Measurements from ENCODE around the gene RANBP17.

DNA sequence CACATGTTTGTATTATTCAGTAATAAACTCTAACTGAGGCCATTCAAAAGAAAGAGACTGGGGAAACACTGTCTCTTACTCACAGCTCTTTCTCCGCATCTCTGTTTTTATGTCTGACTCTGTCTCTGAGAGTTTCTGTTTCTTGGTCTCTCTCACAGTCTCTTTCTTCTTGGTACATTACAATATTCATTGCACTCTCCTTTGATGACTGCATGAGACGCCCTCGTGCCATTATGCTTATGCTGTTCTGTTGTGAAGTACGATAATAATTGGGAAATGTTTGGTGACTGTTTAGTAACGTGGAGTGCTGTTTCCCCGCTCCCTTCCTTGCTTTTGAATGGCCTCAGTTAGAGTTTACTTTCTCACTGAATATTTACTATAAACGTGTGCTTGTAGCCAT is 421.9 kb downstream of the RANBP17 start:
- TF ChIP-seq, protein P1, sequence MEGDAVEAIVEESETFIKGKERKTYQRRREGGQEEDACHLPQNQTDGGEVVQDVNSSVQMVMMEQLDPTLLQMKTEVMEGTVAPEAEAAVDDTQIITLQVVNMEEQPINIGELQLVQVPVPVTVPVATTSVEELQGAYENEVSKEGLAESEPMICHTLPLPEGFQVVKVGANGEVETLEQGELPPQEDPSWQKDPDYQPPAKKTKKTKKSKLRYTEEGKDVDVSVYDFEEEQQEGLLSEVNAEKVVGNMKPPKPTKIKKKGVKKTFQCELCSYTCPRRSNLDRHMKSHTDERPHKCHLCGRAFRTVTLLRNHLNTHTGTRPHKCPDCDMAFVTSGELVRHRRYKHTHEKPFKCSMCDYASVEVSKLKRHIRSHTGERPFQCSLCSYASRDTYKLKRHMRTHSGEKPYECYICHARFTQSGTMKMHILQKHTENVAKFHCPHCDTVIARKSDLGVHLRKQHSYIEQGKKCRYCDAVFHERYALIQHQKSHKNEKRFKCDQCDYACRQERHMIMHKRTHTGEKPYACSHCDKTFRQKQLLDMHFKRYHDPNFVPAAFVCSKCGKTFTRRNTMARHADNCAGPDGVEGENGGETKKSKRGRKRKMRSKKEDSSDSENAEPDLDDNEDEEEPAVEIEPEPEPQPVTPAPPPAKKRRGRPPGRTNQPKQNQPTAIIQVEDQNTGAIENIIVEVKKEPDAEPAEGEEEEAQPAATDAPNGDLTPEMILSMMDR (conservative IDR thresholded peaks at IDR 0.05; ENCODE audit: low read depth, low read length), result no peak
- TF ChIP-seq EZH2 (IDR thresholded peaks at IDR 0.05; ENCODE audit: borderline replicate concordance, low read depth, low read length, poor library complexity, severe bottlenecking), result no peak

All from A673 (cell line).